Epithelial cell of esophagus (primary cell): ENCODE measurements around the gene C1QTNF1.

Experiments
- DNase-seq: peaks from one replicate; pipeline ENCODE4 v3.0.0; 2010; ENCODE audit warnings: low read depth
- H3K4me3 ChIP-seq: 2 replicates; pipeline ENCODE4 v1.5.1; 2011; ENCODE audit warnings: mild to moderate bottlenecking, low read length, control low read depth
- CTCF ChIP-seq: IDR thresholded peaks from 2 replicates; pipeline ENCODE4 v1.5.1; 2011; ENCODE audit warnings: low read depth, mild to moderate bottlenecking, low read length, control low read depth, inconsistent platforms; ENCODE audit not compliant: insufficient read depth; ENCODE audit errors: missing control alignments

C1QTNF1 gene

GRCh38 chr17:79034931-79035485 lies 11.0 kb downstream of the C1QTNF1 start:
- no peak overlapping the region for H3K4me3 ChIP-seq
- no peak for DNase-seq
- no peak for TF ChIP-seq CTCF

GRCh38 chr17:79035686-79036085 lies 11.7 kb downstream of the C1QTNF1 start:
- DNase-seq = no peak
- no peak overlapping the region for H3K4me3 ChIP-seq
- no peak for TF ChIP-seq CTCF

- H3K4me3 ChIP-seq = no peak overlapping the region
These were observed 12.2 kb downstream of the C1QTNF1 start for GRCh38 chr17:79036181-79036580.

GRCh38 chr17:79036596-79036995 lies 12.6 kb downstream of the C1QTNF1 start:
- no peak overlapping the region for H3K4me3 ChIP-seq
- DNase-seq = peak; percentile 83
- TF ChIP-seq CTCF = no peak

More at GRCh38 chr17:79036181-79036580, 12.2 kb downstream of the C1QTNF1 start:
- no peak for TF ChIP-seq CTCF
- DNase-seq = no peak

- no peak for TF ChIP-seq CTCF
- H3K4me3 ChIP-seq = no peak overlapping the region
- peak; percentile 94 for DNase-seq
These were observed 14.7 kb downstream of the C1QTNF1 start for GRCh38 chr17:79038545-79039135.

- no peak for DNase-seq
- TF ChIP-seq CTCF = no peak
- no peak overlapping the region for H3K4me3 ChIP-seq
These were observed 15.2 kb downstream of the C1QTNF1 start for GRCh38 chr17:79039171-79039570.

- H3K4me3 ChIP-seq = no peak overlapping the region
- no peak for TF ChIP-seq CTCF
- DNase-seq = no peak
These were observed 15.9 kb downstream of the C1QTNF1 start for GRCh38 chr17:79039886-79040285.
